ENCODE measurements around the gene GOLGA8J. TPM values are rescaled to one million over a fixed set of nuclear protein-coding genes. Genes with fewer than 3 reads are reported as not detected.
"Not testable (repeated sequence)": the region's sequence is repeated elsewhere in the genome, so short reads cannot be mapped to it uniquely, and the experiment has no call there.

Gene GOLGA8J
- total RNA-seq (under 1 TPM in 4 of 6 donors, not detected in 2; 0.16 to 0.59 (median 0.28) TPM), polyA plus RNA-seq (under 1 TPM in 1 of 2 donors, not detected in 1; 0.07 TPM)

- H3K27me3 ChIP-seq; H3K4me1 ChIP-seq; ATAC-seq; FAIRE-seq; H3K4me3 ChIP-seq; intact Hi-C loops (cut with DNase I); H3K27ac ChIP-seq; DNase-seq; H3K36me3 ChIP-seq; H3K9me3 ChIP-seq: not testable (repeated sequence)
- no CpG with 5 or more reads among the region's 7 CpGs for WGBS, 2 donors
Observed at GRCh38 chr15:30082655-30083054, at the start of gene GOLGA8J. Gene GOLGA8J (plus strand): TSS chr15:30082955. CDS start chr15:30083053, 98 bp downstream.

DNA sequence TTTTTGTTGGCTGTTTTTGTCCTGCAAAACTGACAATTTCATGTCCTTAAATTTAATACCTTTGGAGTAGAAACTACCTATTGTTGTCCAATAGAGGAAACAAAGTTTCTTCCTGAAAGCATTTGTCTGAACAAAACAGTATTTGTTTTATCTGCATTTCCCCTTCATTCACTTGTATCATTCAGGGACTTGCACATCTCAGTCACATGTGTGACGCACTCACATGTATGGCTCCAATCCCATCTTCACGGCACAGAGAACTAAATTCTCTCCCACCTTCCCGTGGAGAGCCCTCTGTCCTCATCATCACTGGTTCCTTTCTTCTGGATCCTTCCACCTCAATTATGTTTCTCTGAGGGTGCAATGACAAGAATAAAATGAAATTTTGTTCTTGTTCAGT, 49.5 kb upstream of the GOLGA8J start:
- no peak for FAIRE-seq
- Histone ChIP-seq H3K27ac (no peak overlapping the region), H3K4me1 (no peaks in the 10 kb centered on the region), H3K27me3 (no peaks in the 10 kb centered on the region), H3K4me3 (no peak overlapping the region), H3K9me3 (no peaks in the 10 kb centered on the region), H3K36me3 (no peaks in the 10 kb centered on the region)
- intact Hi-C loops (cut with DNase I) = no loop called here
- TF ChIP-seq CTCF (IDR thresholded peaks at IDR 0.05) = no peak
- DNase-seq = no peak
- 74 to 76% methylated on average over 3 of the region's 3 CpGs for WGBS, 2 donors
- no peak for ATAC-seq

- Histone ChIP-seq H3K4me1 (no peaks in the 10 kb centered on the region), H3K36me3 (no peaks in the 10 kb centered on the region), H3K9me3 (no peaks in the 10 kb centered on the region), H3K4me3 (no peak overlapping the region), H3K27me3 (no peaks in the 10 kb centered on the region), H3K27ac (no peak overlapping the region)
- FAIRE-seq = no peak
- DNase-seq = no peak
- intact Hi-C loops (cut with DNase I) = no loop called here
- TF ChIP-seq CTCF (IDR thresholded peaks at IDR 0.05) = no peak
- ATAC-seq = no peak
- 85 to 90% methylated on average over 4 of the region's 4 CpGs for WGBS, 2 donors
Observed at GRCh38 chr15:30033763-30034162, 49.0 kb upstream of the GOLGA8J start.

DNA sequence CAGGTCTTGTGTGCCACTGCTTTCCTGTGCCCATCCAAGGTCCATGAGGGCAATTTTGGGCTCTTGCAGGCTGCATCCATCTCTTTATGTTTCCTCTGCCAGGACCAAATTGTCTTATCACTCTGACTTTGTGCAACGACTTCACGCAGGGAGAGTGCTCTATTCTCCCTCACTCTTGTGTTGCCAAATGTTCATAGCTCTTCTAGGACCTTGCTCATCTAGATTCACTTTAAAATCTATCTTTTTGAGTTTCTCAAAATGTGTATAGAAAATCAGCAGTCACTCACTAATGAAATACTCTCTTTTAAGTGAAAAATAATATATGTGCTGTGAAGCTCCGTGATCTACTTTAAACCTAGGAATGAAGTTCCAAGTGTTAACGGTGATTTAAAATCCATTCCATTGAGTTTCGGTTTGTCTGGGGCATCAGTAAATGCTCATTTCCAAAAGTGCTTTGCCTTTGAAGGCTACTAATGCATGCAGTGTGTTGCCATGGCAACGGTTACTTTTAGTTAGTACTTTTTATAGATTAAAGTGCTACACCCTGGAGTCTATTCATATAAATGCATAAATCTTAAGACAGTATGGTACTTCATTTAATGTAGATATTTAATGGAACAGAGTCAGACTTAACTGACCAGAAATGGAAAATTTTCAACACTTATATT, 46.6 kb upstream of the GOLGA8J start:
- no peak for DNase-seq
- H3K4me1 ChIP-seq = no peaks in the 10 kb centered on the region
- no peaks in the 10 kb centered on the region for H3K27me3 ChIP-seq
- FAIRE-seq = no peak
- no peak overlapping the region for H3K4me3 ChIP-seq
- intact Hi-C loops (cut with DNase I) = no loop called here
- no peaks in the 10 kb centered on the region for H3K9me3 ChIP-seq
- TF ChIP-seq CTCF (IDR thresholded peaks at IDR 0.05) = no peak
- H3K27ac ChIP-seq = no peak overlapping the region
- no peaks in the 10 kb centered on the region for H3K36me3 ChIP-seq
- ATAC-seq = no peak
- WGBS, 2 donors = 65 to 76% methylated on average over 6 of the region's 6 CpGs

DNA sequence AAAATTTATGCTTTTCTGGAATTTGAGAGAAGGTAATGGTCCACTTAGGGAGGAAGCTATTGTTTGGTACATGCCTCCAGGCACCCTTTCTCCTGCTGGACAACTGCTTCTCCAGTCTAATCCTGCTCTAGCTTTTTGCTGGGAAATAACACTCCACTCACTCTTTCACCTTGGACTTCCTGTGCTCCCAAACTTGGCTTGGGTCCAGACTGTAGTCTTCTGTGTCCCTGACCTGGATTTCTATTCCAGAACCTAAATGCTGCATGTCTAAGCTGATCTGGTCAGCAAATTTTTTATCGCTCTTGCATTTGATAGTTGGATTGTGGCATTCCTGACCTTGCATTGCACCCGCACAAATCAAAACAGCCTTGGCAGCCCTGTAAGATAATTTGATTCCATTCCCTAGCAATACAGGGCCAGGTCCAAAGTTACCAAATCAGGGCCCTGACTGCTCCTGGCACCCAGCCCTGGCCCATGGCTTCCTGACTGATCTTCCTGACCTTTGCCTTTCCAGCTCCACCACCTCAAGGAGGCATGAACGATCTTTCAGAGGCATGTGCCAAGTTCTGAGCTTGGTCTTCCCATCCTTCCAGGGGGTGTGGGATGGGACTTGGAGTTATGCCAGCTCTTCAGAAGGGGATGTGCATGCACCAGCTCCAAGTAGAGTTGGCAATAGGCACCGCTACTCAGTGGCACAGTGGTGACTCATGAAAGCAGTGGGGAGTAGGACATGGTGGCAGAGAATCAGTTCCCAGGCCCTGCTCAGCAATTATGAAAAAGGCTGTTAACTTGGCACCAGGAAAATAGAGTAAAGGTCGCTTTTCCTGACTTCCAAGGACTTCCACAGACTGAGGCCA, 43.9 kb upstream of the GOLGA8J start:
- peak; percentile 79 to 85 (median 82) for ATAC-seq
- 17 to 19% methylated on average over 5 of the region's 5 CpGs for WGBS, 2 donors
- Histone ChIP-seq H3K36me3 (no peaks in the 10 kb centered on the region), H3K27me3 (no peaks in the 10 kb centered on the region), H3K4me1 (peaks cover 0 to 5% (median 0%) of the 10 kb centered on the region in 3 donors), H3K9me3 (no peaks in the 10 kb centered on the region), H3K4me3 (no peak overlapping the region), H3K27ac (no peak overlapping the region)
- intact Hi-C loops (cut with DNase I) = no loop called here
- no peak for TF ChIP-seq CTCF (IDR thresholded peaks at IDR 0.05)
- peak in 3 of 6 donors; percentile 26 to 58 (median 58) for DNase-seq
- FAIRE-seq = no peak
